Neutrophil (primary cell): Measurements from ENCODE around the gene PDE3A.
"Not testable (repeated sequence)": the region's sequence is repeated elsewhere in the genome, so short reads cannot be mapped to it uniquely, and the experiment has no call there.

ENCODE experiments used
- H3K27ac ChIP-seq: fragments of 200-600 bp; sonication (generic); 2 replicates; pipeline ENCODE4 v1.5.1; 2016; ENCODE audit warnings: mild to moderate bottlenecking, moderate library complexity
- H3K27me3 ChIP-seq: fragments of 200-600 bp; sonication (generic); 2 replicates; pipeline ENCODE4 v1.6.0; 2016; ENCODE audit warnings: mild to moderate bottlenecking
- H3K36me3 ChIP-seq: fragments of 200-600 bp; sonication (generic); 2 replicates; pipeline ENCODE4 v1.5.1; 2017
- H3K4me1 ChIP-seq, 2 experiments: fragments of 200-600 bp in 1 of 2; sonication (generic) in 1 of 2; 1 replicate in 1 of 2; 2 replicates in 1 of 2; pipeline versions ENCODE4 v1.5.1 to v1.6.1; 2013 to 2016; ENCODE audit warnings: low read depth in 1 of 2, low read length in 1 of 2, mild to moderate bottlenecking in 1 of 2, moderate library complexity in 1 of 2; ENCODE audit not compliant: control insufficient read depth in 1 of 2, insufficient read depth in 1 of 2
- H3K4me3 ChIP-seq, 2 experiments: fragments of 200-600 bp in 1 of 2; sonication (generic) in 1 of 2; 1 replicate in 1 of 2; 2 replicates in 1 of 2; pipeline ENCODE4 v1.5.1; 2013 to 2016; ENCODE audit warnings: low read depth in 1 of 2, low read length in 1 of 2, mild to moderate bottlenecking in 1 of 2, moderate library complexity in 1 of 2
- H3K9me3 ChIP-seq: fragments of 200-600 bp; sonication (generic); 2 replicates; pipeline ENCODE4 v1.5.1; 2016
- TF ChIP-seq, protein P1 (sequence below): fragments of 200-600 bp; sonication (generic); IDR thresholded peaks from 2 replicates; pipeline ENCODE4 v1.5.1; 2016; ENCODE audit warnings: antibody characterized with exemption

PDE3A gene

DNA sequence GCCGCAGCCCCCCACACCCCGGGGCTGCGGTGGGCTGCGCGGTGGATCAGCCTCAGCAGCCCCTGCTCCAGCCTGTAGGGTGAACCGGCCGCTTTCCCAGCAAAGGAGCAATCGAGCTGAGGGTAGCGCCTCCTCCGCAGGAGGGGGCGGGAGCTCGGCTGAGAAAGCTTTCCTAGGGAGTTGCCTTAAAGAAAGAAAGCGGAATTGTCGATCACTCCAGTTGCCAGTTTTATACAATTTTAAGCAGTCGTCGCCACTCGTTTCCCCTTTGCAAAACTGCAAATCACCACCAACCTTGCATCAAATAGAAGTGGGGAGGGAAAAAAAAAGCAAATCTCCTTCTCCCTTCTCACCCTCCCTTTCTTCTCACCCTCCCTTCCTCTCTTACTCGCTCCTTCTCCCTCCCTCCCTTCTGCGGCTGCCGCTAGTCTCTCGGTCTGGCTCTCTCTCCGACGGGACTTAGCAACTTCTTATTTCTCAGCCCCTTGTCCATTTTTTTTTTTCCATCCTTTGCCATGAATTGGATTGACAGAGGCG lies at the start of gene PDE3A:
Gene PDE3A, plus strand, starts transcription at position 424 of the 537 bp plus-strand sequence. CDS start 748 bp downstream, outside the sequence.
- Histone ChIP-seq H3K36me3 (no peaks in the 10 kb centered on the region), H3K4me3 (peak within 1 kb of the TSS; percentile 16 to 61), H3K27me3 (peaks cover 74% of the 10 kb centered on the region), H3K4me1 (peaks cover 19 to 21% of the 10 kb centered on the region in 2 experiments), H3K9me3 (no peaks in the 10 kb centered on the region), H3K27ac (no peak within 1 kb of the TSS)
- TF ChIP-seq, protein P1, sequence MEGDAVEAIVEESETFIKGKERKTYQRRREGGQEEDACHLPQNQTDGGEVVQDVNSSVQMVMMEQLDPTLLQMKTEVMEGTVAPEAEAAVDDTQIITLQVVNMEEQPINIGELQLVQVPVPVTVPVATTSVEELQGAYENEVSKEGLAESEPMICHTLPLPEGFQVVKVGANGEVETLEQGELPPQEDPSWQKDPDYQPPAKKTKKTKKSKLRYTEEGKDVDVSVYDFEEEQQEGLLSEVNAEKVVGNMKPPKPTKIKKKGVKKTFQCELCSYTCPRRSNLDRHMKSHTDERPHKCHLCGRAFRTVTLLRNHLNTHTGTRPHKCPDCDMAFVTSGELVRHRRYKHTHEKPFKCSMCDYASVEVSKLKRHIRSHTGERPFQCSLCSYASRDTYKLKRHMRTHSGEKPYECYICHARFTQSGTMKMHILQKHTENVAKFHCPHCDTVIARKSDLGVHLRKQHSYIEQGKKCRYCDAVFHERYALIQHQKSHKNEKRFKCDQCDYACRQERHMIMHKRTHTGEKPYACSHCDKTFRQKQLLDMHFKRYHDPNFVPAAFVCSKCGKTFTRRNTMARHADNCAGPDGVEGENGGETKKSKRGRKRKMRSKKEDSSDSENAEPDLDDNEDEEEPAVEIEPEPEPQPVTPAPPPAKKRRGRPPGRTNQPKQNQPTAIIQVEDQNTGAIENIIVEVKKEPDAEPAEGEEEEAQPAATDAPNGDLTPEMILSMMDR, result no peak

DNA sequence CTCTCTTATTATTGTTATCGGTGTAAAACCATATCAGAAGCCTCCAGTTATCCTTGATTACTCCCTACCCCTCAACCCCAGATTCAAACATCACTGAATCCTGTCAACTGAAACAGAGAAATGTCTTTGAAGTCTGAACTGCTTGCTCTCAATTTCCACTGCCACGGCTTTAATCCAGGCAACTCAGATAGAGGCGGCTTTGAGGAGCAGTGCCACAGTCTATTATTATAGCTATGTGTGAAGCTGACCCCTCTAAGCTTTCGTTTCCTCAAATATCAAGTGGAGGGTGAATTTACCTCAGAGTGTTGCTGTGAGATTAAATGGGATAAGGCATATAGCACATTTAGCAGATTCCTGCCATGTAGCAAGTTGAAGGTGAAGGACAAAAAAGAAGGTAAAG lies 49.0 kb upstream of the PDE3A start:
- Histone ChIP-seq H3K27me3 (no peaks in the 10 kb centered on the region), H3K4me1 (no peaks in the 10 kb centered on the region)

DNA sequence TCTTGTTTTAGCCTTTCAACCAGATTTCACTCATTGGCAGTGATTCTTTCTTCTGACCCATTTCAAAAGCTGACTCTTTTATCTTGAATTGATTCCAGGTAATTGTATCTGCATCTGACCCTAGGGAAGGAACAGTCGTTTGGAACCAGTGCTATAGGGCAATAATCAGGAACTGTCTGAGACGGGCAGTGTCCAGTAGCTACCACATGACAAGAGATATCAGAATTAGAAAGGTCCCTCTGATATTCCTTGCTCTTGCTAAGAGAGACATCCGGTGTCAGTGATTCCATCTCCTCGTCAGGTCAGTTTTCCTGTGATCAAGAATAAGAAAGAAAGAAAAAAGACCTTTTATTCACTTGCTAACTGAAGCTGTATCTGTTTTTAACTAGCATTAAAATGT lies 47.8 kb upstream of the PDE3A start:
- H3K27ac ChIP-seq, result no peak overlapping the region
- no peaks in the 10 kb centered on the region for H3K4me1 ChIP-seq
- no peaks in the 10 kb centered on the region for H3K27me3 ChIP-seq
- H3K36me3 ChIP-seq, result no peaks in the 10 kb centered on the region
- TF ChIP-seq, protein P1, result no peak
- H3K9me3 ChIP-seq, result no peaks in the 10 kb centered on the region
- no peak overlapping the region for H3K4me3 ChIP-seq

More for the DNA sequence above, 49.0 kb upstream of the PDE3A start:
- H3K27ac ChIP-seq, result no peak overlapping the region
- no peaks in the 10 kb centered on the region for H3K9me3 ChIP-seq
- no peak overlapping the region for H3K4me3 ChIP-seq
- TF ChIP-seq, protein P1, result no peak
- no peaks in the 10 kb centered on the region for H3K36me3 ChIP-seq

DNA sequence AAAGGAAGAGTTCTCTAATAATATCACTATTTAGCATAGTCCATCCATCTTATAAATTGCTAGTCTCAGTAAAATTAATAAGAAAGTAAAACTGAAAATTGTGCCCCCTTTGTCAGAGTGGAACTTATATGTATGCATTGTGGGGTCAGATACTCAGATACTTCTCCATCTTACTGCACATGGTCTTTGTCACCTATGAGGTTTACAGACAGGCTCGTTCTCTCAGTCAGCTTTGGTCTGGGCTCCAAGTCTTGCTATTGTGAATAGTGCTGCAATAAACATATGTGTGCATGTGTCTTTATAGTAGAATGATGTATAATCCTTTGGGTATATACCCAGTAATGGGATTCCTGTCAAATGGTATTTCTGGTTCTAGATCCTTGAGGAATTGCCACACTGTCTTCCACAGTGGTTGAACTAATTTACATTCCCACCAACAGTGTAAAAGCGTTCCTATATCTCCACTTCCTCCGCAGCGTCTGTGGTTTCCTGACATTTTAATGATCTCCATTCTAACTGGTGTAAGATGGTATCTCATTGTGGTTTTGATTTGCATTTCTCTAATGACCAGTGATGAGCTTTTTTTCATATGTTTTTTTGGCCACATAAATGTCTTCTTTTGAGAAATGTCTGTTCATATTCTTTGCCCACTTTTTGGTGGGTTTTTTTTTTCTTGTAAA lies 37.4 kb upstream of the PDE3A start:
- H3K27ac ChIP-seq, H3K4me3 ChIP-seq, H3K4me1 ChIP-seq, H3K9me3 ChIP-seq, H3K36me3 ChIP-seq, H3K27me3 ChIP-seq: not testable (repeated sequence)

DNA sequence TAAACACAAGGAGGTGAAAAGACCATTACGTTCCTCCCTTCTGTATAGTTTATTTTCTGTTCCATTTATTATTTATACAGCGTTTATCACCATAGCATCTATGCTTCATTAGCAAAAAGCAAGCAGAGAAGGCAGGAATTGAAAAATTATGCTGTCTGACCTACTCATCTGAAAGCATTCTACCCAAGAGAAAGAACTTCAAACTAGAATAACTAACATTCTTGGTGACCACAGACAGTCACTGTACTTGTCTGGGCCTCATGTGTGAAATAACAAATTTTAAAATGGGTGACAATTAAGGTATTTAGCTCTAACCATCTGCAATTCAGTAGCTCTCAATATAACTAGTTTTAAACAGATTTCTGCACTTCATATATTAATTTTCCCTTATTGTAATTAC lies 29.3 kb upstream of the PDE3A start:
- no peak overlapping the region for H3K27ac ChIP-seq
- no peaks in the 10 kb centered on the region for H3K36me3 ChIP-seq
- no peaks in the 10 kb centered on the region for H3K4me1 ChIP-seq
- TF ChIP-seq, protein P1, result no peak
- peaks cover 7% of the 10 kb centered on the region for H3K9me3 ChIP-seq
- no peaks in the 10 kb centered on the region for H3K27me3 ChIP-seq
- H3K4me3 ChIP-seq, result no peak overlapping the region

DNA sequence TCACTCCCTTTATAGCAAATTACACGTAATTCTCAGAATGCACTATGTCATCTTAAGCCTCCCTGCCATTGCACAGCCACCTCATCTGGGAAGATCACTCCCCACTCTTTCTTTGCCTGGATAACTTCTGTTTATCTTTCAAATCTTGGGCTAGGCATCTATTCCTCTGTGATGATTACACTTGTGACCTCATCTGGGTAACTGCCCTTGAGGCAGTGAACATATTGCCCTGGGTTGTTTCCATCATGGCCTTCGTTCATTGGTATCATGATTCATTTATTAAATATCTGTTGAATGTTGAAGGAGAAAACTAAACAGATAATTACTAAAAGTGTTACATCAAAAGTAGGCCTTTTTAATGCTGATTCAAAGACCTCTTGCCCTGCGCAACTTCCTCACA lies 26.2 kb upstream of the PDE3A start:
- Histone ChIP-seq H3K27me3 (no peaks in the 10 kb centered on the region), H3K27ac (no peak overlapping the region), H3K9me3 (no peaks in the 10 kb centered on the region), H3K36me3 (no peaks in the 10 kb centered on the region), H3K4me3 (no peak overlapping the region), H3K4me1 (no peaks in the 10 kb centered on the region)
- TF ChIP-seq, protein P1, result no peak
